ENCODE results near the gene RPRD1A. TPM values are rescaled to one million over a fixed set of nuclear protein-coding genes. Genes with fewer than 3 reads are reported as not detected.
"Not testable (repeated sequence)": the region's sequence is repeated elsewhere in the genome, so short reads cannot be mapped to it uniquely, and the experiment has no call there.

RPRD1A gene
- total and polyA plus RNA-seq, 9 of the 15 experiments (the other 6 are each of a cell fraction or from before 2014, with no cell fraction given): 30.2 to 142 (median 66.0) TPM

DNA sequence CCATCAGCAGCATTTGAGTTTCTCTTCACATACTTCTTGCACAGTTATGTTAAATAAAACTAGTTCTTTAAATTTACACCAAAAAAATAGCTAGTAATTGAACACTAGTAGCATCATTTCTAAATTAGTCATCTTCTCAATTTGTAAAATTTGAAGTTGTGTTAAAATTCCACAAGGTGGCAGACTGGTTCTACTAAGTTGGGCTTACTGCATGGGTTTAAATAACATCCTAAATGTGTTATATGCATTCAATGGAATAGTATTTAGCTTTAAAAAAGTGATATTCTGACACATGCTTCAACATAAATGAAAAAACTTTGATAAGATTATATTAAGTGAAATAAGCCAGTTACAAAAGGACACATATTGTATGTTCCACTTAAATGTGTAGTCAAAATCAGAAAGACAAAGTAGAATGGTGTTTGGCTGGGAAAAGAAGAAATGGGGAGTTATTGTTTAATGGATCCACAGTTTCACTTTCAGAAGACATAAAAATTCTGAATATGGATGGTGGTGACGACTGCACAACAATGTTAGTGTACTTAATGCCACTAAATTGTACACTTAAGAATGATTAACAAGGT is 28.7 kb upstream of the RPRD1A start (continued):
- TF ChIP-seq XRCC3 (IDR thresholded peaks at IDR 0.05): no peak
- TF ChIP-seq, protein P1, sequence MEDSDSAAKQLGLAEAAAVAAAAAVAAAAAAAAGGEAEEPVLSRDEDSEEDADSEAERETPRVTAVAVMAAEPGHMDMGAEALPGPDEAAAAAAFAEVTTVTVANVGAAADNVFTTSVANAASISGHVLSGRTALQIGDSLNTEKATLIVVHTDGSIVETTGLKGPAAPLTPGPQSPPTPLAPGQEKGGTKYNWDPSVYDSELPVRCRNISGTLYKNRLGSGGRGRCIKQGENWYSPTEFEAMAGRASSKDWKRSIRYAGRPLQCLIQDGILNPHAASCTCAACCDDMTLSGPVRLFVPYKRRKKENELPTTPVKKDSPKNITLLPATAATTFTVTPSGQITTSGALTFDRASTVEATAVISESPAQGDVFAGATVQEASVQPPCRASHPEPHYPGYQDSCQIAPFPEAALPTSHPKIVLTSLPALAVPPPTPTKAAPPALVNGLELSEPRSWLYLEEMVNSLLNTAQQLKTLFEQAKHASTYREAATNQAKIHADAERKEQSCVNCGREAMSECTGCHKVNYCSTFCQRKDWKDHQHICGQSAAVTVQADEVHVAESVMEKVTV (CRISPR knock-in tag; IDR thresholded peaks at IDR 0.05): peak; percentile 84

DNA sequence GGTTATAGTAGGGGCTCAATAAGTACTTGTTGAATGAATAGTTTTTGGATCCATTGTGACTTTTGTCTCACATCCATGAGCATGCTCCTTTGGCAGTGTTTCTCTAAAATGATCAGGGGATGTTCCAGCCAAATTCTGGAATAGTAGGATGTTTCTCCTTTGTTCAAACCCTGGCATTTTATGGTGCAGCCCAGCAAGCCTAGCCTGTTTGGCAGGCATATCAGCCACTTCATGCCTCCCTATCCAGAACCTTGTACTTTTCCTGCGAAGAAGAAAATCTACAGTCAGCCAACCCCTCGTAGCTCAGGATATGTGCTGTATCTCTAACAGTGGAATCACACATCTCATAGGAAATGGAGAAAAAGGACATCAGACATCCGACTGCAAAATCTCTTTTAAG is 27.1 kb upstream of the RPRD1A start:
- intact Hi-C loops (cut with micrococcal nuclease): no loop called here

DNA sequence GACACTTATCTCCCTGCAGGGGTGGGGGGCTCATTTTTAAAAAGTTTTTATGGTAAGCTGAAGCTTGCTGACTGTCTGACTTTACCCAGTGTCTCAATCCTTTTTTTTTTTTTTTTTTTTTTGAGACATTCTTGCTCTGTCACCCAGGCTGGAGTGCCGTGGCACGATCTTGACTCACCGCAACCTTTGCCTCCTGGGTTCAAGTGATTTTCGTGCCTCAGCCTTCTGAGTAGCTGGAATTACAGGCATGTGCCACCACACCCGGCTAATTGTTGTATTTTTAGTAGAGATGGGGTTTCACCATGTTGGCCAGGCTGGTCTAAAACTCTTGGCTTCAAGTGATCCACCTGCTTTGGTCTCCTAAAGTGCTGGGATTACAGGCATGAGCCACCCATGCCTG is 24.8 kb upstream of the RPRD1A start:
- peaks cover 5 to 15% of the 10 kb centered on the region in 2 experiments; a peak in 3 of 5 replicates for H3K27me3 ChIP-seq (ENCODE audit: control insufficient read depth in 2 of 2, insufficient read depth in 2 of 2, low read length in 2 of 2)
- ATAC-seq; H3K36me3 ChIP-seq (ENCODE audit: control insufficient read depth, insufficient read depth, low read length); H2AFZ ChIP-seq (ENCODE audit: low read depth, low read length); H3K27ac ChIP-seq (ENCODE audit: extremely low read depth, low read depth, low read length); BruUV-seq (replicated peaks); FAIRE-seq; H3K4me3 ChIP-seq; H4K20me1 ChIP-seq (replicated peaks; ENCODE audit: control insufficient read depth, insufficient read depth, low read length); H3K9me3 ChIP-seq (replicated peaks; ENCODE audit: control insufficient read depth, insufficient read depth, low read depth, low read length); H3K9me1 ChIP-seq (ENCODE audit: control insufficient read depth, insufficient read depth, low read length); CTCF ChIA-PET (ENCODE audit: low intra/inter-chr PET ratio); H3K4me2 ChIP-seq (ENCODE audit: insufficient read depth, low read length); H3K4me1 ChIP-seq (replicated peaks in 1 of 2; ENCODE audit: control insufficient read depth in 2 of 2, insufficient read depth in 2 of 2, low read length in 2 of 2); DNase-seq (ENCODE audit: extremely low read depth in 1 of 4, low spot score in 3 of 4); H3K79me2 ChIP-seq (ENCODE audit: control insufficient read depth, insufficient read depth, low read length); intact Hi-C loops (cut with micrococcal nuclease); H3K9ac ChIP-seq (ENCODE audit: insufficient read depth in 1 of 2, low read depth in 2 of 2, low read length in 2 of 2): not testable (repeated sequence)
- in situ Hi-C loops (cut with MboI): loop anchor here (10.0 kb wide), 1 partner anchor 663 kb away; no protein-coding TSS in a partner anchor
- 2% methylated on average over 5 of the region's 5 CpGs for WGBS (ENCODE audit: insufficient coverage, low coverage, missing lambda C conversion rate)
- POLR2A ChIA-PET: interaction anchor here (0.6 to 0.7 kb wide), 2 partner anchors 100 to 201 kb away, joined by 3 read pairs; no protein-coding TSS in a partner anchor

More for the DNA sequence above, 27.1 kb upstream of the RPRD1A start:
- POLR2A ChIA-PET: interaction anchor here (0.7 kb wide), 1 partner anchor 32 kb away, joined by 3 read pairs; no protein-coding TSS in a partner anchor
- H3K4me2 ChIP-seq (ENCODE audit: insufficient read depth, low read length): no peak overlapping the region
- no peaks in the 10 kb centered on the region for H3K79me2 ChIP-seq (ENCODE audit: control insufficient read depth, insufficient read depth, low read length)
- no peak overlapping the region for H3K4me3 ChIP-seq
- ATAC-seq (no peak), DNase-seq (ENCODE audit: extremely low read depth in 1 of 4, low spot score in 3 of 4) (no peak), FAIRE-seq (no peak)
- CTCF ChIA-PET (ENCODE audit: low intra/inter-chr PET ratio): interaction anchor here (4.6 kb wide), 1 partner anchor 190 kb away, joined by 74 read pairs; no protein-coding TSS in a partner anchor
- H3K27ac ChIP-seq (ENCODE audit: extremely low read depth, low read depth, low read length): no peak overlapping the region
- no peaks in the 10 kb centered on the region; a peak in 1 of 5 replicates for H3K4me1 ChIP-seq (replicated peaks in 1 of 2; ENCODE audit: control insufficient read depth in 2 of 2, insufficient read depth in 2 of 2, low read length in 2 of 2)
- H3K27me3 ChIP-seq (ENCODE audit: control insufficient read depth in 2 of 2, insufficient read depth in 2 of 2, low read length in 2 of 2): peaks cover 5 to 14% of the 10 kb centered on the region in 2 experiments; a peak in 3 of 5 replicates
- in situ Hi-C loops (cut with MboI): loop anchor here (10.0 kb wide), 1 partner anchor 660 kb away; no protein-coding TSS in a partner anchor
- H4K20me1 ChIP-seq (replicated peaks; ENCODE audit: control insufficient read depth, insufficient read depth, low read length): no peaks in the 10 kb centered on the region
- H3K36me3 ChIP-seq (ENCODE audit: control insufficient read depth, insufficient read depth, low read length): no peaks in the 10 kb centered on the region
- no peaks in the 10 kb centered on the region for H3K9me1 ChIP-seq (ENCODE audit: control insufficient read depth, insufficient read depth, low read length)
- H2AFZ ChIP-seq (ENCODE audit: low read depth, low read length): no peak overlapping the region
- 3% methylated on average over 3 of the region's 3 CpGs for WGBS (ENCODE audit: insufficient coverage, low coverage, missing lambda C conversion rate)
- no peak overlapping the region for H3K9ac ChIP-seq (ENCODE audit: insufficient read depth in 1 of 2, low read depth in 2 of 2, low read length in 2 of 2)
- H3K9me3 ChIP-seq (replicated peaks; ENCODE audit: control insufficient read depth, insufficient read depth, low read depth, low read length): no peaks in the 10 kb centered on the region
- no TSS peak for BruUV-seq (replicated peaks)
- TF ChIP-seq EGR1 (conservative IDR thresholded peaks at IDR 0.05) (no peak), ZNF644 (tag; IDR thresholded peaks at IDR 0.05; ENCODE audit: low read depth) (no peak), NEUROD1 (IDR thresholded peaks at IDR 0.05; ENCODE audit: borderline replicate concordance, low read depth, low read length, partially characterized antibody) (no peak), SMARCA5 (IDR thresholded peaks at IDR 0.05) (no peak), ILK (tag; IDR thresholded peaks at IDR 0.05; ENCODE audit: borderline replicate concordance, low read depth) (no peak), ZNF766 (CRISPR knock-in tag; conservative IDR thresholded peaks at IDR 0.05) (no peak), ARNT (IDR thresholded peaks at IDR 0.05) (no peak)
- TF ChIP-seq, protein P2, sequence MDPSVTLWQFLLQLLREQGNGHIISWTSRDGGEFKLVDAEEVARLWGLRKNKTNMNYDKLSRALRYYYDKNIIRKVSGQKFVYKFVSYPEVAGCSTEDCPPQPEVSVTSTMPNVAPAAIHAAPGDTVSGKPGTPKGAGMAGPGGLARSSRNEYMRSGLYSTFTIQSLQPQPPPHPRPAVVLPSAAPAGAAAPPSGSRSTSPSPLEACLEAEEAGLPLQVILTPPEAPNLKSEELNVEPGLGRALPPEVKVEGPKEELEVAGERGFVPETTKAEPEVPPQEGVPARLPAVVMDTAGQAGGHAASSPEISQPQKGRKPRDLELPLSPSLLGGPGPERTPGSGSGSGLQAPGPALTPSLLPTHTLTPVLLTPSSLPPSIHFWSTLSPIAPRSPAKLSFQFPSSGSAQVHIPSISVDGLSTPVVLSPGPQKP (CRISPR knock-in tag; IDR thresholded peaks at IDR 0.05): no peak
